Brain microvascular endothelial cell (primary cell): ENCODE results near the gene EXOSC1.
A peak's percentile ranks its signal among the peaks of the same experiment; 100 is the strongest.
"Not testable (repeated sequence)": the region's sequence is repeated elsewhere in the genome, so short reads cannot be mapped to it uniquely, and the experiment has no call there.

Experiments
- DNase-seq: peaks from one replicate; pipeline ENCODE4 v3.0.0-alpha.2; 2020
- H3K27ac ChIP-seq: fragments of 250-450 bp; sonication (Bioruptor Pico); 2 replicates; pipeline ENCODE4 v1.5.1; 2020; ENCODE audit warnings: mild to moderate bottlenecking, moderate library complexity
- H3K27me3 ChIP-seq: fragments of 250-450 bp; sonication (Bioruptor Pico); replicated peaks from 2 replicates; pipeline ENCODE4 v1.5.1; 2020; ENCODE audit warnings: mild to moderate bottlenecking
- H3K36me3 ChIP-seq: fragments of 250-450 bp; sonication (Bioruptor Pico); replicated peaks from 2 replicates; pipeline ENCODE4 v1.5.1; 2020; ENCODE audit warnings: mild to moderate bottlenecking
- H3K4me3 ChIP-seq: 2 replicates; pipeline ENCODE4 v1.5.1; 2011; ENCODE audit warnings: low read depth, mild to moderate bottlenecking, control low read depth, low read length, moderate library complexity
- CTCF ChIP-seq: IDR thresholded peaks from 2 replicates; pipeline ENCODE4 v1.5.1; 2011; ENCODE audit warnings: low read depth, mild to moderate bottlenecking, moderate library complexity, low read length, control low read depth, inconsistent platforms; ENCODE audit errors: missing control alignments
- in situ Hi-C: cut with HindIII; loops from 2 replicates; pipeline ENCODE4 v1.10.0; 2017; ENCODE audit warnings: low sequenced_read_pairs, low pct_ligation_motif_present

Gene EXOSC1

DNA sequence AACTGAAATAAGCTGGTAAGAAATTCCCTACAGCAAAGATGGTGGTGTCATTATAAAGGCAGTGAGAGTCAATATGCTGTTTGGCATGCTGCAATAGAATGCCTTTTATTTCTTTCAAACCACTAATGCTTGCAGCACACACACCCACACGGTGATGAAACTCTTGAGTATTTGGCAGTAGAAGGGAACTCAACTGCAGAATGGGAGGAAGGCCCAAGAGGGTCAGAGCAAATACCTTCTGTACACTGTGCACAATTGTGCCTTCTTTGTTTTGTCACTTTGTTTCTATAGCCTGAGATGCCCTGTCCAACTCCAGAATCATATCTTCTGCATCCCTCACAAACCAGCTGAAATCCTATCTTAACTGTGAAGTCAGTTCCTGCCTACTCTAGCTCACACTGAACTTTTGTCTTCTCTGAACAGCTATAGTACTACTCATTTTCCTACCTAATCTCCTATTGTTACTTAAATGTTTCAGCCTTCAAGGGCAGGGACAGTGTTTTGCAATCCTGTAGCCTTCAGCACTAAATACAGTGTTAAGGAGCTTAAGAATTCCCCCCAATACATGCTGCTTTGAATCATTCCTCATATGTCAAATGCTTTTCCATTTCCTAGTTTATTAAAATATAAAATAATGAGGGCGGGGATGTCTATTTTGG is 30.3 kb upstream of the EXOSC1 start:
- peaks cover 76% of the 10 kb centered on the region for H3K36me3 ChIP-seq
- no peak overlapping the region for H3K4me3 ChIP-seq
- TF ChIP-seq CTCF = no peak
- no peak overlapping the region for H3K27ac ChIP-seq
- DNase-seq = peak; percentile 40
- no peaks in the 10 kb centered on the region for H3K27me3 ChIP-seq
- in situ Hi-C loops = no loop called here

DNA sequence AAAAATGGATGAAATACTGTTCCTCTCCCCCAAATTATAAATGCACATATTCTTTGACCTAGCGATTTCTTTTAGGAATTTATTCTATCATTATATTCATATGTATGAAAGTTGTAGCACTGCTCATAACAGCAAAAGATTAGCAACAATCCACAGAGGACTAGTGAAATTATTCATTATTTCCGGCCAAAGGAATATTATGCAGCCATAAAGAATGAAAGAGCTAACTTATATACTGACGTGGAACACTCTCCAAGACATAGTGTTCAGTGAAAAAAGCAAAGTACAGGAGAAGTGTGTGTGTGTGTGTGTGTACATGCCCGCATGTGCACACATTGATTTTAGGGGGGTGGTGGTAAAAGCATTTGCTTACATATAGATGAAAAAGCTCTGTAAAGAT is 29.1 kb upstream of the EXOSC1 start:
- in situ Hi-C loops = no loop called here
- DNase-seq = no peak
- no peak overlapping the region for H3K27ac ChIP-seq
- H3K36me3 ChIP-seq = peaks cover 74% of the 10 kb centered on the region
- H3K27me3 ChIP-seq = no peaks in the 10 kb centered on the region
- TF ChIP-seq CTCF = no peak
- H3K4me3 ChIP-seq = no peak overlapping the region

DNA sequence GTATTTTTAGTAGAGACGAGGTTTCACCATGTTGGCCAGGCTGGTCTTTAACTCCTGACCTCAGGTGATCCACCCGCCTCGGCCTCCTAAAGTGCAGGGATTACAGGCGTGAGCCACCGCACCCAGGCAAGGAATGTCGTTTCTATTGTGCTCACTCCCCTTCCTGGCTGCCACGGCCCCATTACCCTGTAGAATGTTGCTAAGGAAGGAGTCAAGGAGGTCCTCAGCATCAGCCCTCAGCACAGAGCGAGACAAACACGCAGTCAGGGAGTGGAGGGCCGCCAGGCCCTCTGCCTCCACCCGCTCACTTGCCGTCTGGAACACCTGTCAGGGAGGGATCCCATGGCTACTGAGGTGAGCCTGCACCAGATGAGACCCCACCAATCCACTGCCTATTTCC is 23.0 kb upstream of the EXOSC1 start:
- in situ Hi-C loops, H3K27ac ChIP-seq, H3K27me3 ChIP-seq, H3K4me3 ChIP-seq, DNase-seq: not testable (repeated sequence)
- H3K36me3 ChIP-seq = peaks cover 82% of the 10 kb centered on the region

DNA sequence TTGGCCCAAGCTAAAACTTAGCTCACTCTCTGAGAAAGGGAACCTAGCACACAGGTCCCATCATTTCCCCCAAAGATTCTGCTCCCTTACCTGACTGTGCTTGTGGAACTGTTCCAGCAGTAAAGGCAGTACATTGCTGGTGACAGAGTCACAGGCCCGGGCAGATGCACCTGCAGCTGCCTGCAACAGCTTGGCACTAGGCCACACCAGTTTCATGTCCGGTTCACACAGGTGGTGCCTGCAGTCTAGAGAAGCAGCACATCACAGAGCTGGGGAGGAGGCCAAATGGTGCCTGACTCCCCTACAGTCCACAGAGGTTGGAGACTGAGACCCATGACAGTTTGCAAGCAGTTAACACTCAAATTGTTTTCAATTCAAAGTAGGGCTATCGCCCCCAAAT is 22.4 kb upstream of the EXOSC1 start:
- Histone ChIP-seq H3K27ac (no peak overlapping the region), H3K4me3 (no peak overlapping the region), H3K36me3 (peaks cover 79% of the 10 kb centered on the region), H3K27me3 (no peaks in the 10 kb centered on the region)
- no peak for TF ChIP-seq CTCF
- in situ Hi-C loops = no loop called here
- DNase-seq = no peak

- H3K4me3 ChIP-seq = no peak overlapping the region
- H3K36me3 ChIP-seq = peaks cover 82% of the 10 kb centered on the region
- no peak overlapping the region for H3K27ac ChIP-seq
- H3K27me3 ChIP-seq = no peaks in the 10 kb centered on the region
- in situ Hi-C loops = no loop called here
- no peak for DNase-seq
- TF ChIP-seq CTCF = no peak
Observed at GRCh38 chr10:97466755-97467154, 20.9 kb upstream of the EXOSC1 start.

DNA sequence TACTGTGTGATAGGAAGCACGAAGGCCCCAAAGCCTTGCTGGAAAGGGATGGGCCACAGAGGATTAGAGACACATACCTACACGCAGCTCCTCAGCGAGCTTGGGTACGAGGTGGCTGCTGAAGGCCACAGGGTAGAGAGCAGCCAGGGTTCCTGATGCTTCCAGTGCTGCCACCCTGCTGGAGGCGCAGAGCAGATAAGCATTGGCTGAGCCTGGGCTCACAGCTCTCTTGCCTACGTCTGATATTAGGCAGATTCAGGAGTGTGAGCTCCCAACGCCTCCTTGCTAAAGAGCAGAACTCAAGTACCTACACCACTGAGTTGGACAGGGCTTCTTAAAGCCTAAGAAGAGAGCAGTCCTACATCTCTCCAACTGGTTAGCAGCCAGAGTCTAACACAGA is 20.2 kb upstream of the EXOSC1 start:
- Histone ChIP-seq H3K4me3 (no peak overlapping the region), H3K27me3 (no peaks in the 10 kb centered on the region), H3K36me3 (peaks cover 90% of the 10 kb centered on the region), H3K27ac (no peak overlapping the region)
- no peak for TF ChIP-seq CTCF
- no peak for DNase-seq
- in situ Hi-C loops = no loop called here
